H9 (cell line): ENCODE measurements around the gene ICE2. TPM values are rescaled to one million over a fixed set of nuclear protein-coding genes. Genes with fewer than 3 reads are reported as not detected.

Source experiments
- DNase-seq: peaks from one replicate; pipeline ENCODE4 v3.0.0-alpha.2; 2017
- H2AFZ ChIP-seq: one replicate; pipeline ENCODE4 v1.6.1; 2013; ENCODE audit warnings: mild to moderate bottlenecking, low read length, control low read depth, moderate library complexity
- H2AK5ac ChIP-seq: 2 replicates; pipeline ENCODE4 v1.6.1; 2013; ENCODE audit warnings: low read length, control low read depth, mixed read lengths; ENCODE audit not compliant: insufficient read length
- H2BK120ac ChIP-seq: one replicate; pipeline ENCODE4 v1.6.1; 2013; ENCODE audit warnings: low read depth, mild to moderate bottlenecking, low read length, control low read depth, inconsistent platforms; ENCODE audit not compliant: poor library complexity, severe bottlenecking
- H2BK12ac ChIP-seq: 2 replicates; pipeline ENCODE4 v1.6.1; 2013; ENCODE audit warnings: low read length, control low read depth, mixed read lengths, low read depth; ENCODE audit not compliant: insufficient read length
- H2BK15ac ChIP-seq: 2 replicates; pipeline ENCODE4 v1.6.1; 2013; ENCODE audit warnings: low read depth, low read length, control low read depth
- H2BK20ac ChIP-seq: one replicate; pipeline ENCODE4 v1.6.1; 2013; ENCODE audit warnings: low read depth, mild to moderate bottlenecking, low read length, control low read depth, inconsistent platforms; ENCODE audit not compliant: poor library complexity, severe bottlenecking
- H2BK5ac ChIP-seq: 2 replicates; pipeline ENCODE4 v1.6.1; 2013; ENCODE audit warnings: low read length, control low read depth, mixed read lengths; ENCODE audit not compliant: insufficient read length
- H3K14ac ChIP-seq: 2 replicates; pipeline ENCODE4 v1.6.1; 2013; ENCODE audit warnings: low read length, control low read depth; ENCODE audit not compliant: insufficient read depth
- H3K18ac ChIP-seq: 2 replicates; pipeline ENCODE4 v1.6.1; 2013; ENCODE audit warnings: low read depth, mild to moderate bottlenecking, mixed read lengths, low read length, control low read depth; ENCODE audit not compliant: insufficient read length
- H3K23ac ChIP-seq: 2 replicates; pipeline ENCODE4 v1.6.1; 2013; ENCODE audit warnings: low read length, control low read depth, mixed read lengths, low read depth; ENCODE audit not compliant: insufficient read length
- H3K23me2 ChIP-seq: 2 replicates; pipeline ENCODE4 v1.6.1; 2013; ENCODE audit warnings: low read depth, mild to moderate bottlenecking, mixed read lengths, low read length, control low read depth; ENCODE audit not compliant: insufficient read length, poor library complexity, severe bottlenecking
- H3K27ac ChIP-seq: 2 replicates; pipeline ENCODE4 v1.5.1; 2013; ENCODE audit warnings: low read length, control low read depth, mixed read lengths, low read depth; ENCODE audit not compliant: insufficient read length
- H3K27me3 ChIP-seq: 2 replicates; pipeline ENCODE4 v1.6.1; 2013; ENCODE audit warnings: low read length, control low read depth, inconsistent platforms; ENCODE audit not compliant: insufficient read depth
- H3K4ac ChIP-seq: 2 replicates; pipeline ENCODE4 v1.6.1; 2013; ENCODE audit warnings: low read depth, mild to moderate bottlenecking, control low read depth, inconsistent platforms, low read length, moderate library complexity
- H3K4me1 ChIP-seq: 2 replicates; pipeline ENCODE4 v1.6.1; 2013; ENCODE audit warnings: low read length, control low read depth, inconsistent platforms; ENCODE audit not compliant: insufficient read depth
- H3K4me2 ChIP-seq: 2 replicates; pipeline ENCODE4 v1.6.1; 2013; ENCODE audit warnings: low read length, control low read depth, mixed read lengths; ENCODE audit not compliant: insufficient read length, insufficient read depth
- H3K56ac ChIP-seq: 2 replicates; pipeline ENCODE4 v1.6.1; 2013; ENCODE audit warnings: low read depth, mild to moderate bottlenecking, mixed read lengths, low read length, control low read depth; ENCODE audit not compliant: insufficient read length
- H3K79me1 ChIP-seq: 2 replicates; pipeline ENCODE4 v1.6.1; 2013; ENCODE audit warnings: low read depth, mild to moderate bottlenecking, moderate library complexity, low read length, control low read depth, inconsistent platforms; ENCODE audit not compliant: insufficient read depth, poor library complexity, severe bottlenecking
- H3K79me2 ChIP-seq: 2 replicates; pipeline ENCODE4 v1.6.1; 2013; ENCODE audit warnings: low read length, control low read depth, inconsistent platforms; ENCODE audit not compliant: insufficient read depth
- H3K9ac ChIP-seq: 2 replicates; pipeline ENCODE4 v1.6.1; 2013; ENCODE audit warnings: low read length, control low read depth, mixed read lengths; ENCODE audit not compliant: insufficient read length; ENCODE audit errors: extremely low read depth
- H3K9me3 ChIP-seq: one replicate; pipeline ENCODE4 v1.6.1; 2013; ENCODE audit warnings: low read depth, low read length, inconsistent platforms; ENCODE audit not compliant: control insufficient read depth
- H3T11ph ChIP-seq: one replicate; pipeline ENCODE4 v1.6.1; 2013; ENCODE audit warnings: mild to moderate bottlenecking, low read length, control low read depth, inconsistent platforms
- H4K20me1 ChIP-seq: one replicate; pipeline ENCODE4 v1.6.1; 2013; ENCODE audit not compliant: control insufficient read depth, insufficient read length, insufficient read depth
- H4K5ac ChIP-seq: 2 replicates; pipeline ENCODE4 v1.6.1; 2013; ENCODE audit warnings: low read depth, mild to moderate bottlenecking, mixed read lengths, low read length, control low read depth; ENCODE audit not compliant: insufficient read length
- H4K8ac ChIP-seq: replicated peaks from 2 replicates; pipeline ENCODE4 v1.6.1; 2013; ENCODE audit warnings: low read length, control low read depth, mixed read lengths, low read depth; ENCODE audit not compliant: insufficient read length
- H4K91ac ChIP-seq: 2 replicates; pipeline ENCODE4 v1.6.1; 2013; ENCODE audit warnings: low read depth, mild to moderate bottlenecking, moderate library complexity, mixed read lengths, low read length, control low read depth; ENCODE audit not compliant: insufficient read length
- H3K27ac Mint-ChIP-seq, 3 experiments: 2 replicates in 2 of 3; 3 replicates in 1 of 3; pipeline ENCODE4 v1.8.0; 2020 to 2021; ENCODE audit warnings: mixed read lengths in 3 of 3, mild to moderate bottlenecking in 1 of 3, moderate library complexity in 1 of 3
- H3K27me3 Mint-ChIP-seq: 2 replicates; pipeline ENCODE4 v1.8.0; 2021; ENCODE audit warnings: low read depth, mild to moderate bottlenecking, moderate library complexity, mixed read lengths
- H3K36me3 Mint-ChIP-seq, 3 experiments: 2 replicates in 2 of 3; 3 replicates in 1 of 3; pipeline ENCODE4 v1.8.0; 2020 to 2021; ENCODE audit warnings: low read depth in 3 of 3, mixed read lengths in 3 of 3; ENCODE audit not compliant: insufficient read depth in 1 of 3
- H3K4me1 Mint-ChIP-seq, 2 experiments: 2 replicates each; pipeline ENCODE4 v1.8.0; 2020; ENCODE audit warnings: mixed read lengths in 2 of 2
- H3K4me3 Mint-ChIP-seq, 2 experiments: 2 replicates in 1 of 2; 3 replicates in 1 of 2; pipeline ENCODE4 v1.8.0; 2020 to 2021; ENCODE audit warnings: mild to moderate bottlenecking in 2 of 2, mixed read lengths in 2 of 2, moderate library complexity in 1 of 2
- H3K9me3 Mint-ChIP-seq, 2 experiments: 2 replicates in 1 of 2; 3 replicates in 1 of 2; pipeline ENCODE4 v1.8.0; 2020; ENCODE audit warnings: mild to moderate bottlenecking in 2 of 2, mixed read lengths in 2 of 2, moderate library complexity in 1 of 2
- CTCF ChIP-seq: fragments of 200-600 bp; sonication (generic); conservative IDR thresholded peaks from 3 replicates; pipeline ENCODE4 v1.8.0; 2021; ENCODE audit warnings: antibody characterized with exemption, mild to moderate bottlenecking
- WGBS: extraction: QIAGEN DNeasy Blood & Tissue Kit; methylation state at CpG from one replicate; pipeline ENCODE4 v1.1.7; 2013; ENCODE audit warnings: missing lambda C conversion rate, low lambda C conversion rate, mixed read lengths; ENCODE audit not compliant: insufficient read length; ENCODE audit errors: extremely low coverage; 5-methylcytosine and 5-hydroxymethylcytosine counted together
- total RNA-seq: library from RNA; stranded (reverse); gene quantifications from 2 replicates; pipeline ENCODE4 v1.2.1, GENCODE V29; 2021

The ICE2 gene
- total RNA-seq, 1 experiment from 2014 or later = 76.3 TPM

DNA sequence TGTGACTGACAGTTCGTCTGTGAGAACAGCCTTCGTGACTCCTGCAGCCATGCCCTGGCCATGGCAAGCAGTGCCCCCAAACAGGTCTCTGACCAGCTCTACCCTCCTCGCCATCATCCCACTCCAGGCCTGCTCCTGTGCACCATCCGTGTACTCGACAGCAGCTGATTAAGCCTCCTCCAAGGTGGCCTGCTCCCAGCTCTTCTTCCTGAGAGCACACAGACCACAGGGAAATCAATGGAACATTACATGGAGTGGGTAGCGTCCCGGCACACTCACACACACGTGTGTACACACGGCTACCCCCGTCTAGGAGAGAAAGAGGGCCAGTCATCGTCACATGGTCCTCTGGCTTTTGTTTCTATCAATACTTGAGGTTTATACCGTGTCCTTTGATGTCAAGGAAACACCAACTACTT is 102.3 kb downstream of the ICE2 start:
- H4K20me1 ChIP-seq = no peaks in the 10 kb centered on the region
- WGBS = no CpG with 5 or more reads among the region's 12 CpGs

More for the DNA sequence above, 102.3 kb downstream of the ICE2 start:
- H4K8ac ChIP-seq = no peak overlapping the region
- Mint-ChIP-seq H3K9me3 (no peaks in the 10 kb centered on the region), H3K4me3 (no peak overlapping the region), H3K27ac (peak overlapping the region in 1 of 3 experiments; percentile 69; a peak in 1 of 7 replicates), H3K36me3 (peaks cover 0 to 17% (median 5%) of the 10 kb centered on the region in 3 experiments; a peak in 3 of 7 replicates), H3K4me1 (peaks cover 19 to 20% of the 10 kb centered on the region in 2 experiments), H3K27me3 (peaks cover 22% of the 10 kb centered on the region)
- no peak for DNase-seq
- H2BK20ac ChIP-seq = no peak overlapping the region
- H2AFZ ChIP-seq = no peak overlapping the region
- no peak overlapping the region for H3K14ac ChIP-seq
- no peak overlapping the region for H2BK15ac ChIP-seq
- H3K4me2 ChIP-seq = no peak overlapping the region
- H3K79me2 ChIP-seq = no peaks in the 10 kb centered on the region
- TF ChIP-seq CTCF = no peak
- no peaks in the 10 kb centered on the region for H3K9me3 ChIP-seq
- H2BK12ac ChIP-seq = no peak overlapping the region
- H3K56ac ChIP-seq = no peak overlapping the region
- H3K27ac ChIP-seq = no peak overlapping the region
- H3K27me3 ChIP-seq = no peaks in the 10 kb centered on the region
- no peak overlapping the region for H3K4ac ChIP-seq
- no peaks in the 10 kb centered on the region for H3K79me1 ChIP-seq
- H3T11ph ChIP-seq = no peak overlapping the region
- H2BK5ac ChIP-seq = no peak overlapping the region
- no peak overlapping the region for H3K18ac ChIP-seq
- H3K9ac ChIP-seq = no peak overlapping the region
- no peak overlapping the region for H3K23ac ChIP-seq
- H4K91ac ChIP-seq = no peak overlapping the region
- H3K4me1 ChIP-seq = no peaks in the 10 kb centered on the region
- H3K23me2 ChIP-seq = no peaks in the 10 kb centered on the region
- H4K5ac ChIP-seq = no peak overlapping the region
- H2BK120ac ChIP-seq = no peak overlapping the region
- no peak overlapping the region for H2AK5ac ChIP-seq
